Common myeloid progenitor, CD34-positive (primary cell): Measurements from ENCODE around the gene CLEC16A.

Source experiments
- CTCF ChIA-PET: fragments of 350-600 bp; sonication (Branson Sonifier 250); formaldehyde crosslinking; loops from one replicate; lab custom pipeline; 2021; ENCODE audit warnings: antibody characterized with exemption; lab: Charles Lee
- POLR2A ChIA-PET: fragments of 350-600 bp; sonication (Branson Sonifier 250); formaldehyde crosslinking; loops from one replicate; lab custom pipeline; 2021; ENCODE audit warnings: antibody characterized with exemption; lab: Charles Lee
- DNase-seq, 3 donors: peaks; one replicate each; pipeline versions ENCODE4 v3.0.0 to v3.0.0-alpha.2; 2013
- H3K27ac ChIP-seq, 2 experiments: 1 replicate in 1 of 2; 2 replicates in 1 of 2; pipeline ENCODE4 v1.7.0; 2013; ENCODE audit warnings: inconsistent platforms in 2 of 2, low read length in 2 of 2, mild to moderate bottlenecking in 2 of 2, low read depth in 1 of 2, moderate library complexity in 1 of 2; ENCODE audit not compliant: severe bottlenecking in 2 of 2, insufficient read depth in 1 of 2, poor library complexity in 1 of 2
- H3K27me3 ChIP-seq, 5 experiments: replicated peaks in 2 of 5; 1 replicate in 3 of 5; 2 replicates in 2 of 5; pipeline versions ENCODE4 v1.6.1 to v1.7.0; 2013; ENCODE audit warnings: low read length in 4 of 5, mild to moderate bottlenecking in 2 of 5, moderate library complexity in 2 of 5, inconsistent platforms in 1 of 5; ENCODE audit not compliant: insufficient read depth in 5 of 5, control insufficient read depth in 4 of 5
- H3K36me3 ChIP-seq, 4 experiments: 1 replicate in 2 of 4; 2 replicates in 2 of 4; pipeline versions ENCODE4 v1.6.1 to v1.7.0; 2013; ENCODE audit warnings: low read length in 3 of 4, control low read depth in 1 of 4, mild to moderate bottlenecking in 1 of 4; ENCODE audit not compliant: control insufficient read depth in 4 of 4, insufficient read depth in 4 of 4
- H3K4me1 ChIP-seq, 4 experiments: 1 replicate in 3 of 4; 2 replicates in 1 of 4; pipeline versions ENCODE4 v1.6.1 to v1.7.1; 2013; ENCODE audit warnings: low read length in 3 of 4, mild to moderate bottlenecking in 3 of 4, control low read depth in 1 of 4, inconsistent platforms in 1 of 4, moderate library complexity in 1 of 4; ENCODE audit not compliant: control insufficient read depth in 4 of 4, insufficient read depth in 4 of 4; ENCODE audit errors: control extremely low read depth in 1 of 4
- H3K4me3 ChIP-seq, 7 experiments: 1 replicate in 4 of 7; 2 replicates in 3 of 7; pipeline versions ENCODE4 v1.5.1 to v1.7.0; 2013; ENCODE audit warnings: mild to moderate bottlenecking in 7 of 7, low read length in 6 of 7, moderate library complexity in 6 of 7, inconsistent platforms in 2 of 7, low read depth in 2 of 7, control low read depth in 1 of 7; ENCODE audit not compliant: insufficient read depth in 4 of 7, control insufficient read depth in 1 of 7; ENCODE audit errors: extremely low read depth in 1 of 7
- H3K9me3 ChIP-seq, 5 experiments: 1 replicate in 4 of 5; 2 replicates in 1 of 5; pipeline versions ENCODE4 v1.6.1 to v1.7.1; 2013; ENCODE audit warnings: low read length in 4 of 5, mild to moderate bottlenecking in 2 of 5, inconsistent platforms in 1 of 5, low read depth in 1 of 5, moderate library complexity in 1 of 5; ENCODE audit not compliant: control insufficient read depth in 4 of 5, insufficient read depth in 2 of 5; ENCODE audit errors: control extremely low read depth in 1 of 5
- WGBS: methylation state at CpG from one replicate; pipeline ENCODE4 v1.1.5; 2013; ENCODE audit not compliant: insufficient coverage; 5-methylcytosine and 5-hydroxymethylcytosine counted together

Gene CLEC16A

GRCh38 chr16:11188801-11189740 is 244.7 kb downstream of the CLEC16A start:
- H3K9me3 ChIP-seq: no peaks in the 10 kb centered on the region
- no peak overlapping the region for H3K4me3 ChIP-seq
- no peaks in the 10 kb centered on the region for H3K36me3 ChIP-seq
- ChIA-PET CTCF (no interaction called here), POLR2A (no interaction called here)
- peaks cover 0 to 19% (median 0%) of the 10 kb centered on the region in 4 experiments for H3K4me1 ChIP-seq
- no peak overlapping the region for H3K27ac ChIP-seq
- 94% methylated on average over 23 of the region's 23 CpGs for WGBS
- H3K27me3 ChIP-seq: peaks cover 0 to 2% (median 0%) of the 10 kb centered on the region in 5 experiments
- no peak for DNase-seq

- ChIA-PET CTCF (interaction anchor here (1.0 to 2.4 kb wide), 2 partner anchors 15 to 86 kb away, joined by 3 to 7 read pairs; no protein-coding TSS in a partner anchor), POLR2A (interaction anchor here (0.5 kb wide), 1 partner anchor 13 kb away, joined by 3 read pairs; no protein-coding TSS in a partner anchor)
- Histone ChIP-seq H3K4me1 (peaks cover 0 to 34% (median 5%) of the 10 kb centered on the region in 4 experiments), H3K36me3 (no peaks in the 10 kb centered on the region), H3K27ac (no peak overlapping the region), H3K9me3 (no peaks in the 10 kb centered on the region), H3K27me3 (peaks cover 0 to 2% (median 0%) of the 10 kb centered on the region in 5 experiments), H3K4me3 (no peak overlapping the region)
- DNase-seq: peak in 2 of 3 donors; percentile 31 to 47
- WGBS: 76% methylated on average over 12 of the region's 15 CpGs
Observed at GRCh38 chr16:11190588-11191560, 246.5 kb downstream of the CLEC16A start.

GRCh38 chr16:11191665-11192064 is 247.3 kb downstream of the CLEC16A start:
- Histone ChIP-seq H3K27me3 (peaks cover 0 to 2% (median 0%) of the 10 kb centered on the region in 5 experiments), H3K9me3 (peaks cover 0 to 2% (median 0%) of the 10 kb centered on the region in 5 experiments), H3K4me3 (no peak overlapping the region), H3K36me3 (no peaks in the 10 kb centered on the region), H3K27ac (no peak overlapping the region), H3K4me1 (peaks cover 0 to 34% (median 5%) of the 10 kb centered on the region in 4 experiments)
- no peak for DNase-seq
- CTCF ChIA-PET: interaction anchor here (0.9 to 2.4 kb wide), 4 partner anchors 14 to 218 kb away, joined by 3 to 7 read pairs (median 3); no protein-coding TSS in a partner anchor
- POLR2A ChIA-PET: no interaction called here
- WGBS: 94% methylated on average over 4 of the region's 5 CpGs

- Histone ChIP-seq H3K9me3 (peaks cover 0 to 2% (median 0%) of the 10 kb centered on the region in 5 experiments), H3K4me3 (no peak overlapping the region), H3K27ac (no peak overlapping the region), H3K27me3 (peaks cover 0 to 2% (median 0%) of the 10 kb centered on the region in 5 experiments), H3K36me3 (no peaks in the 10 kb centered on the region), H3K4me1 (peaks cover 0 to 49% (median 5%) of the 10 kb centered on the region in 4 experiments)
- no peak for DNase-seq
- POLR2A ChIA-PET: no interaction called here
- CTCF ChIA-PET: interaction anchor here (1.0 kb wide), 1 partner anchor 8 kb away, joined by 4 read pairs; no protein-coding TSS in a partner anchor
Observed at GRCh38 chr16:11193494-11193893, 249.1 kb downstream of the CLEC16A start.

- POLR2A ChIA-PET: interaction anchor here (0.5 to 0.7 kb wide), 3 partner anchors 13 to 94 kb away, joined by 3 to 6 read pairs (median 3); no protein-coding TSS in a partner anchor
Observed at GRCh38 chr16:11194913-11195312, 250.5 kb downstream of the CLEC16A start.

GRCh38 chr16:11196286-11196828 is 252.0 kb downstream of the CLEC16A start:
- no peak overlapping the region for H3K27ac ChIP-seq
- ChIA-PET CTCF (interaction anchor here (1.1 kb wide), 1 partner anchor 42 kb away, joined by 3 read pairs; no protein-coding TSS in a partner anchor), POLR2A (no interaction called here)
- H3K4me1 ChIP-seq: peaks cover 0 to 64% (median 15%) of the 10 kb centered on the region in 4 experiments
- H3K9me3 ChIP-seq: peaks cover 0 to 2% (median 0%) of the 10 kb centered on the region in 5 experiments
- no peak overlapping the region for H3K4me3 ChIP-seq
- no peaks in the 10 kb centered on the region for H3K36me3 ChIP-seq
- peaks cover 0 to 2% (median 0%) of the 10 kb centered on the region in 5 experiments for H3K27me3 ChIP-seq
- no peak for DNase-seq
- 0% methylated on average over 1 of the region's 3 CpGs for WGBS

More at GRCh38 chr16:11194913-11195312, 250.5 kb downstream of the CLEC16A start:
- CTCF ChIA-PET: interaction anchor here (0.8 kb wide), 1 partner anchor 29 kb away, joined by 3 read pairs; no protein-coding TSS in a partner anchor
- WGBS: 81% methylated on average over 2 of the region's 5 CpGs
- H3K9me3 ChIP-seq: peaks cover 0 to 2% (median 0%) of the 10 kb centered on the region in 5 experiments
- H3K4me1 ChIP-seq: peaks cover 0 to 60% (median 6%) of the 10 kb centered on the region in 4 experiments
- H3K4me3 ChIP-seq: no peak overlapping the region
- peak in 1 of 3 donors; percentile 7 for DNase-seq
- H3K36me3 ChIP-seq: no peaks in the 10 kb centered on the region
- no peak overlapping the region for H3K27ac ChIP-seq
- H3K27me3 ChIP-seq: peaks cover 0 to 2% (median 0%) of the 10 kb centered on the region in 5 experiments
